GM18873 (cell line): ENCODE measurements around the gene PEG3.
"Not testable (repeated sequence)": the region's sequence is repeated elsewhere in the genome, so short reads cannot be mapped to it uniquely, and the experiment has no call there.

ENCODE experiments used
- ATAC-seq: cut with Tn5 transposase; IDR thresholded peaks from one replicate; pipeline ENCODE4 v1.9.1; 2021; ENCODE audit warnings: mild to moderate bottlenecking, moderate library complexity, moderate number of reproducible peaks; ENCODE audit not compliant: unreplicated experiment, low FRiP score

Gene PEG3

GRCh38 chr19:56840451-56841192 is at the start of gene PEG3, which contains the start of gene ZIM2:
TSS of gene PEG3 (minus strand) at chr19:56840726. CDS start at chr19:56824655, 16,071 bp downstream.
TSS of gene ZIM2 (minus strand) at chr19:56840726. CDS start at chr19:56824277, 16,449 bp downstream.
- no peak for ATAC-seq

GRCh38 chr19:56885173-56885985 is 44.9 kb upstream of the PEG3 start:
- no peak for ATAC-seq

- ATAC-seq: no peak
Observed at GRCh38 chr19:56884441-56884840, 43.9 kb upstream of the PEG3 start.

GRCh38 chr19:56880592-56881190 is 40.2 kb upstream of the PEG3 start:
- ATAC-seq: no peak

GRCh38 chr19:56877069-56877715 is 36.7 kb upstream of the PEG3 start:
- no peak for ATAC-seq

GRCh38 chr19:56875717-56876116 is 35.2 kb upstream of the PEG3 start:
- no peak for ATAC-seq

- no peak for ATAC-seq
Observed at GRCh38 chr19:56874530-56874929, 34.0 kb upstream of the PEG3 start.

GRCh38 chr19:56873493-56873892 is 33.0 kb upstream of the PEG3 start:
- no peak for ATAC-seq

- no peak for ATAC-seq
Observed at GRCh38 chr19:56869886-56870285, 29.4 kb upstream of the PEG3 start.

- no peak for ATAC-seq
Observed at GRCh38 chr19:56868446-56868845, 27.9 kb upstream of the PEG3 start.

- ATAC-seq: no peak
Observed at GRCh38 chr19:56866538-56866937, 26.0 kb upstream of the PEG3 start.

- no peak for ATAC-seq
Observed at GRCh38 chr19:56864443-56865125, 24.1 kb upstream of the PEG3 start.

GRCh38 chr19:56862741-56863140 is 22.2 kb upstream of the PEG3 start:
- no peak for ATAC-seq

- not testable (repeated sequence) for ATAC-seq
Observed at GRCh38 chr19:56860409-56860808, 19.9 kb upstream of the PEG3 start.

GRCh38 chr19:56858026-56858425 is 17.5 kb upstream of the PEG3 start:
- no peak for ATAC-seq

GRCh38 chr19:56856822-56857221 is 16.3 kb upstream of the PEG3 start:
- no peak for ATAC-seq

GRCh38 chr19:56852361-56852760 is 11.8 kb upstream of the PEG3 start:
- ATAC-seq: not testable (repeated sequence)

GRCh38 chr19:56848166-56848565 is 7.6 kb upstream of the PEG3 start:
- no peak for ATAC-seq

GRCh38 chr19:56842412-56842811 is 1.9 kb upstream of the PEG3 start:
- ATAC-seq: no peak

GRCh38 chr19:56841193-56841543 is 642 bp upstream of the PEG3 start:
- no peak for ATAC-seq
